ENCODE measurements around the gene ACP4.
"Not testable (repeated sequence)": the region's sequence is repeated elsewhere in the genome, so short reads cannot be mapped to it uniquely, and the experiment has no call there.

The ACP4 gene

DNA sequence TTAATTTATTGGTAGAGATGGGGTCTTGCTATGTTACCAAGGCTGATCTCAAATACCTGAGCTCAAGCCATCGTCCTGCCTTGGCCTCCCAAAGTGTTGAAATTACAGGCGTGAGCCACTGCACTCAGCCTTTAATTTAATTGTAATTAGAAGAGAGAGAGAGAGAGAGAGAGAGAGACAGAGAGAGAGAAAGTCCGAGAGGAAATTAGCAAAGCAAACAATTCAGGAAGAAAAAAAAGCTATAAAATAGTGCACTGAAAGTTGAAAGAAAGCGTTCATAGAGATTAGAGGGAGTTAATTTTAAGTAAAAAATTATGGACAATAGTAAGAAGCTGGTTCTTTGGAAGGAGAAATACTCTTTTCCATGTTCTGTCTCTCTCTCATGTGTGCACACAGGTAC lies 13.0 kb upstream of the ACP4 start:
- no peak for DNase-seq

DNA sequence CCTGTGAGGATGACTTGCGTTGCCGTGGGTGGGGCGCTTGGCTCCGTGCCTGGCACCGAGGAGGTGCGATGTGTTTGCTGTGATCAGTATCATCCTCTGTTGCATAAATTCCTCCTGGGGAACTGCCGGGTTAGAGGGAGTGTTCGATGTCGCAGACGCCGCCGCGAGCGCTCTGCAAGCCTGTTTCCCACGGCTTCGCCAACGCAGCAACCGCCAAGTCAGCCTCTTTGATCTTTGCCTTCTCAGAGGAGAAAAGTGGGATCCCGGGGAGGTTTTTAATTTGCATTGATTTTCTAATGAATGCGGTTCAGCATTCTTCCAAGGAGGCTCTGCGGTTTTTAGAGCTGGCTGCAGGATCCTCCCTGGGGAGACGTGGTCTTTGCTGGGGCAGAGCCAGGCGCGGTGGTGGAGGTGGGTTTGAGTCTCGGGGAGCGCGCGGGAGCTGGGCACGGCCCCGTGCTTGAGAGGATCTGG lies 12.3 kb upstream of the ACP4 start:
- DNase-seq: no peak

DNA sequence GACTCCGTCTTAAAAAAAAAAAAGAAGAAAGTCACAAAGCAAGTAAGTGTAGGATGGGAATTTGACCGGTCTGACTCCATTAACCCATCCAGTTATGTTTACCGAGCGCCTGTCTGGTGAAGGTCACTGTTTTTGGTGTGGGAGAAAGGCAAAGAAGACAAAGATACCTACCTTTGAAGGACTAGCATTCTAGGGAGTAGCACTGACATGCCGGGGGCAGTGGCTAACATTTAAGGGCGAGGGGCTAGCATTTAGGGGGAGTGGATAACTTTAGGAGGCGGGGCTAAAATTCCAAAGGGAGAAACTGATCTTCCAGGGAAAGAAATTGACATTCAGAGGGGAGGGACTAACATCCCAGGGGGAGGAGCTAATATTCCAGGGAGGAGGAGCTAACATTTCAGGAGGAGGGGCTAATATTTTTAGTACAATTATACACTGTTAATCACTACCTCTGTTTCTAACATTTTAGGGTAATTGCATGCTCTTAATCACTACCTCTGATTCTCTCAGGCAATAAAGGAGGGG lies 11.2 kb upstream of the ACP4 start:
- no peak for DNase-seq

DNA sequence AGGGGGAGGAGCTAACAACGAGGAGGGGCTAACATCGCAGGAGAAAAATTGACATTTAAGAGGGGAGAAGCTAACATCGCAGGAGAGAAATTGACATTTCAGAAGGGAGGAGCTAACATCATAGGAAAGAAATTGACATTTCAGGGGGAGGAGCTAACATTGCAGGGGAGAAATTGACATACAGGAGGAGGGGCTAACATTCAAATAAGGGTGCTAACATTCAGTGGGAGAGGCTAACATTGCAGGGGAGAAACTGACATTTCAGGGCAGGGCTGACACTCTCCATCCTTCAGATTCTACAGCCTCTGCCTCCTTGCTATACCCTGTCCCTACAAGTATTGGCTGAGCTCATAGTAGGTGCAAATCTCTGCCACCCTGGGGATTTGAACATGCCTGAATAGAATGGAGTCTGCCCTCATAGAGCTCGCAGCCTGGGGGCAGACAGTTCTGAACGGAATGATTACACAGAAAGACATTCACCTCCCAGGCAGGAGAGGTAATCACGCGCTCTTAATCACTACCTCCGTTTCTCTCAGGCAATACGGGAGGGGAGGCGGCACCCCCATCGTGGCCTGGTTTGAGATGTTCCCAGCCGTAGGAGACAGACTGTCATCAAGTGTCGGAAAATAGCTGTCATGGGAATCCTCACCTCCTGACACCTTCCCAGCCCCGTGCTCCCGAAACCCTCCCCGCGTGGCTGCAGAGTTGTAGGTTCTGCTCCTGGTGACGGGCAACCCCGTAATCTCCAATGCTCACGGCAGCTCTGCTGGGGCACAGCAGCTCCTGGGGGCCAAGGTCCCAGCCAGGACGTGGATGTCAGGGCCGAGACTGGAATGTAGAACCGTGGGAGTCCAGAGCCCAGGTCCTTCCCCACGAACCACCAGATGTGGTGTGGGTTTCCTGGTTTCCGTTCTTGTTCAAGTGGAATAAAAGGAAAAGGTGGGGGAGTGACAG lies 10.4 kb upstream of the ACP4 start:
- DNase-seq: no peak

DNA sequence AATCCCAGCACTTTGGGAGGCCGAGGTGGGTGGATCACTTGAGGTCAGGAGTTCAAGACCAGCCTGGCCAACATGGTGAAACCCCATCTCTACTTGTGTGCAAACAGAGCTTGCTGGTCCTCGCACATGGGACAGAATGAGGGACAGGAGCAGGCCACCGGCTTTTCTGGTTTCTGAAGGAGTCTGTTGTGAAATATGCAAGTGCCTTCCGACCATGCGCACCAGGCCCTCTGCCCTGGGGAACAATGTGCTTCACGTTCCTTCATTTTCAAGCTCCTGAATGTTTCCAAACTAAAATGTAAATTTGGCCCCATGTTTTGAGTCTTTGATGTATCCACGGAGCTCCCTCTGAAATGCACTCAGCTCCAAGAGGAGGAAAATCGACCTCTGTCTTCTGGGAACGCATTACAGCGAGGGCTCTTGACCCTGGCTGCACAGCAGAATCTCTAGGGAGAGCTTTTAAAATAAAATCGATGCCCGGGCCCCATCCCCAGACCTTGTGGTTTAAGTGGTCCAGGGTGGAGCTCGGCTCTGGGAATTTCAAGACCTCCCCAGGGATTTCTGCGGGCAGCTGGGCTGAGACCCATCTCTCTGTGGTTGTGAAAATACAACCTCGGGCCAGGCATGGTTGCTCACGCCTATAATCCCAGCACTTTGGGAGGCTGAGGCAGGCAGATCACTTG lies 9.3 kb upstream of the ACP4 start:
- no peak for DNase-seq

DNA sequence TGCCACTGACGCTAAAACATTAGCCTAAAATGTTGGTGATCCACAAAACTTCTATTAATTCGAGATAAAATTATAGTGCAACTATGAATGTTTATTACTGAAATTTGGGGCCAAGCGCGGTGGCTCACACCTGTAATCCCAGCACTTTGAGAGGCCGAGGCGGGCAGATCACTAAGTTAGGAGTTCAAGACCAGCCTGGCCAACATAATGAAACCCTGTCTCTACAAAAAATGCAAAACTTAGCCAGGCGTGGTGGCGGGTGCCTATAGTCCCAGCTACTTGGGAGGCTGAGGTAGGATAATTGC lies 6.4 kb upstream of the ACP4 start:
- not testable (repeated sequence) for DNase-seq

DNA sequence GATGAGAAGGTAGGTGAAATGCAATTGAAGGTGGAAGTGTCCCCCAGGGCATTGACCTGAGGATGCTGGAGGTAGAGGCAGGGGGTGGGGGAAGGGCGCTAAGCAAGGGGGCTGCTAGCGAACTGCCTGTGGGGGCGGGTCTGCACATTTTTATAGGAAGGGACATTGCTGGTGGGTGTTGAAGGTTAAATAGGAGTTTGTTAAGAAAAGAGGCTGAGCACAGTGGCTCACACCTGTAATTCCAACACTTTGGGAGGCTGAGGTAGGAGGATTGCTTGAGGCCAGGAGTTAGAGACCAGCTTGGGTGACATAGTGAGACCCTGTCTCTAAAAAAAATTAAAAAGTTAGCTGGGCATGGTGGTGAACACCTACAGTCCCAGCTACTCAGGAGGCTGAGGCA lies 5.5 kb upstream of the ACP4 start:
- DNase-seq: no peak

DNA sequence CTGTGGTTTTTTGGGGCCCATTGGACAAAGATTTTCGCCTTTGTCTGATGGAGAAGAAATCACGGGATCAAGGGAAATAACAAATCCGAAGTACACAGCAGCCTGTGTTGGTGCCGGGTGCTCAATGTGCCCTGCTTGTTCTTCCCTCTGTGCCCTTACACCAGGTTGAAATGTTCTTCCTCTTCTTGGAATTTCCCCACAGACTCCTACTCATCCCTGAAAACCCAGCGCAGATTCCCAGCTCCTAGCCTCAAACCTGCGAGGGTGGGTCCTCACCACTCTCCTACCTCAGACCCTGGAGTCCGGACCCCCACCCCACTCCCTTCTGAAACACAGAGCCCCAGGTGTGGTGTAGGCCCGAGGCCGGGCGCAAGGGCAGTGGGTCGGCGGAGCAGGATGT lies 4.9 kb upstream of the ACP4 start:
- DNase-seq: no peak

DNA sequence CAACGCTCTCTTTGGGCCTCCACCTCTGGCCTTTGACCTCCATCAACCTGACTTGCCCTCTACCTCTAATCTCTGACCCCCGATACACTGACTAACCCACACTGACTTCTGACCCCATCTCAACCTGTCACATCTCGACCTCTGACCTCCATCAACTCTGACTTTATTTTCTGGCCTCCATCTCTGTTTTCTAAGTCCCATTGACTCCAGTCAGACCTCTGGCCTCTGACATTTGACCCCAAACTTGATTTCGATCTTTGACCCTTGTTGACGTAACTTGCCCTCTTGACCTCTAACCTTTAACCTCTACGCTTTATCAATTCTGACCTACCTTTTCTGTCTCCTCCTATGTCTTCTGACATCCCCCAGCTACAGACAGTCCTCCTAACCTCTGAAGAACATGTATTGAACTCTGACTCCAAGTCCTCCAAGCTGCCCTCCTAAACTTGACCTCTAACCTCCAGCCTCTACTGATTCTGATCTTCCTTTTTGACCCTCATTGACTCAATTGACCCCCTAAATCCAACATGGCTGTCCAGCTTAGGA lies 780 bp downstream of the ACP4 start:
- DNase-seq: no peak

DNA sequence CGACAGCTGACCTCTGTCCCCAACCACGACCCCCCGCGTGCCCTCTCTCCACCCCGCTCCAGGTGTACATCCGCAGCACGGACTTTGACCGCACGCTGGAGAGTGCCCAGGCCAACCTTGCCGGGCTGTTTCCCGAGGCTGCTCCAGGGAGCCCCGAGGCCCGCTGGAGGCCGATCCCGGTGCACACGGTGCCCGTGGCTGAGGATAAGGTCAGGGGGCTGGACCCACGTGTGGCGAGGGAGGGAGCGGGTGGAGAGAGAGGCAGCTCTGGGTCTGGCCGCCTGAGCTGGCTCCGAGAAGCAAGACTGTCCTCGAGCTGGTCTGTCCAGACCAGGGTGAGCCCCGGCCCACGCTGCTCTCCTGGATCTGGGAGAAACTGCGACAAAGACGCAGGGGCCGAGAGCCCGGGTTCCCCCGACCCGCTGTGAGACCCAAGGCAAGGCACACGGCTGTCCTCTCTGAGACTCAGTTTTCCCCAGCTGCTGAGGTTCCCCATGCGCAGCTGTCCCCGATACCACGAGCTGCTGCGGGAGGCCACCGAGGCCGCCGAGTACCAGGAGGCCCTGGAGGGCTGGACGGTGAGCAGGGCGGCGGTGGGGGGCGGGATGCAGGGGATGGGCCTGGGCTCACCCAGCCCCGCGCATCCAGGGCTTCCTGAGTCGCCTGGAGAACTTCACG lies 1.5 kb downstream of the ACP4 start:
- DNase-seq: no peak

DNA sequence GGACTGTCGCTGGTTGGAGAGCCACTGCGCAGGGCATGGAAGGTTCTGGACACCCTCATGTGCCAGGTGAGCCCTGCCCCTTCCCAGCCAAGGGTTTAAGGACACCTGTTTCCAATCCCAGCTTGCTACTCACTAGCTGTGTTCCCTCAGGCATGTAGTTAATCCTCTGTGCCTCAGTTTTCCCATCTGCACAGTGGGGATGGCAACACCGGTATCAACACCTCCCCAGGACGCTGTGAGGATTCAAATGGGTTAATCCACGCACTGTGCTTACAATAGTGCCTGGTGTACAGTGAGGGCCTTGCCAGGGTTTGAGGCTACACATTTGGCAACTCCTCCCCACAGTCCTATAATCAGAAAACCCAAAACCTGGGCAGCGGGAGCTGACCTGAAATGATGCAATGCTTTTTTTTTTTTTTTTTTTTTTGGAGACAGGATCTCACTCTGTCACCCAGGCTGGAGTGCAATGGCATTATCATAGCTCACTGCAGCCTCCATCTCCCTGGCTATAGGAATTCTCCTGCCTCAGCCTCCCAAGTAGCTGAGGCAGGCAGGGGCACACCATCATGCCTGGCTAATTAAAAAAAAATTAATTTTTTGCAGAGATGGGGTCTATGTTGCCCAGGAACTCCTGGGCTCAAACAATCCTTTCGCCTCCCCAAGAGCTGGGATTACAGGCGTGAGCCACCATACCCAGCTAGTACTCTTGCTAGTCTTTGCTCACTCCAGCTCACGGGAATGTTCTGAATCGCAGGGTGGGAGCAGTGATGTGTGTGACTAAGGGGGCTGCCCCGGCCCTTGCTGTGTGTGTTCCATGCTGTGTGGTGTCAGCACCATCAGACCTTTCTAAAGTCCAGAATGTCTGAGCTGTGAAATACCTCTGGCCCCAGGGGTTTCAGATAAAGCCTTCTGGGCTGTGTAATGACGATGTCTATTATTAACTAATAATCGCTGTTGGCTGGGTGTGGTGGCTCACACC lies 2.3 kb downstream of the ACP4 start:
- no peak for DNase-seq

DNA sequence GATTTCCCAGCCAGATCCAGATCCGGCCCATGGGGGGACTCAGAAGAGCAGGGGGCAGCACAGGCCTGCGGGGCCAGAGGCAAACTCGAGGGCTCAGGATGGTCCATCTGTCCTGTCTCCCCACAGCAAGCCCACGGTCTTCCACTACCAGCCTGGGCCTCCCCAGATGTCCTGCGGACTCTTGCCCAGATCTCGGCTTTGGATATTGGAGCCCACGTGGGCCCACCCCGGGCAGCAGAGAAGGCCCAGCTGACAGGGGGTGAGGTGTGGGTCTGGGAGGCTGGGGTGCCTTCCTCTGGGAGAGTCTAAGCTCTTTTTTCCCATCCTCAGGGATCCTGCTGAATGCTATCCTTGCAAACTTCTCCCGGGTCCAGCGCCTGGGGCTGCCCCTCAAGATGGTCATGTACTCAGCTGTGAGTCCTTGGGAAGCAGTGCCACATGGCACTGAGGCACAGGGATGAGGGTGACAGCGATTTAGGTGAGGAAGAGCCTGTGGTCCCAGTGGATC lies 3.4 kb downstream of the ACP4 start:
- no peak for DNase-seq

DNA sequence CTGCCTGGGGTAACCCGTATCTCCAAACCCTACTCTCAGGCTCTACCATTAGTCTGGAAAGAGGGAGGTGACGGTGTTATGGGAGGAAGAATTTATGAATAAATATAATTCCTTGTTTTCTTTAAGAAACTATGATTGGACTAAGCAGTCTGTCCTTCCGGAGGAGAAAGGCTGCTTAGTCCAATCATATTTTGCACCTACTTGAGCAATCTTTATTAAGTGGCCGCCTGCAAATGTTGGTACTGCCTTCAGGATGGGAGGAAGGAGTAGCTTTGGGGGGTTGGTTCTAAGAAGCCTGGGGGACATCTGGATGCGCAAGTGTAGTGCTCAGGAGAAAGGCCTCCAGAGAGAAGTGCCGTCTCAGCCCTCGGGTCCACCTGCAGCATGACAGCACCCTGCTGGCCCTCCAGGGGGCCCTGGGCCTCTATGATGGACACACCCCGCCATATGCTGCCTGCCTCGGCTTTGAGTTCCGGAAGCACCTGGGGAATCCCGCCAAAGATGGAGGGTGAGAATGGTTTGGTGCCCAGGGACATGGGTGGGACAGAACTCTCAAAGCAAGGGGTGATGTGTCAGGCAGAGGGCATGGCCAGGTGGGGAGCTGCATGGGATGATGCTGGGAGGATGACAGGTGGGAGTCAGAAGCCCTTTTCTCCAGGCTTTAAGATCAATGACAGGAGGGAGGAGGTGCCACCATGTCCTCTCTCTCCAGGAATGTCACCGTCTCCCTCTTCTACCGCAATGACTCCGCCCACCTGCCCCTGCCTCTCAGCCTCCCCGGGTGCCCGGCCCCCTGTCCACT lies 4.1 kb downstream of the ACP4 start:
- DNase-seq: peak in 1 of 2 experiments; percentile 29

DNA sequence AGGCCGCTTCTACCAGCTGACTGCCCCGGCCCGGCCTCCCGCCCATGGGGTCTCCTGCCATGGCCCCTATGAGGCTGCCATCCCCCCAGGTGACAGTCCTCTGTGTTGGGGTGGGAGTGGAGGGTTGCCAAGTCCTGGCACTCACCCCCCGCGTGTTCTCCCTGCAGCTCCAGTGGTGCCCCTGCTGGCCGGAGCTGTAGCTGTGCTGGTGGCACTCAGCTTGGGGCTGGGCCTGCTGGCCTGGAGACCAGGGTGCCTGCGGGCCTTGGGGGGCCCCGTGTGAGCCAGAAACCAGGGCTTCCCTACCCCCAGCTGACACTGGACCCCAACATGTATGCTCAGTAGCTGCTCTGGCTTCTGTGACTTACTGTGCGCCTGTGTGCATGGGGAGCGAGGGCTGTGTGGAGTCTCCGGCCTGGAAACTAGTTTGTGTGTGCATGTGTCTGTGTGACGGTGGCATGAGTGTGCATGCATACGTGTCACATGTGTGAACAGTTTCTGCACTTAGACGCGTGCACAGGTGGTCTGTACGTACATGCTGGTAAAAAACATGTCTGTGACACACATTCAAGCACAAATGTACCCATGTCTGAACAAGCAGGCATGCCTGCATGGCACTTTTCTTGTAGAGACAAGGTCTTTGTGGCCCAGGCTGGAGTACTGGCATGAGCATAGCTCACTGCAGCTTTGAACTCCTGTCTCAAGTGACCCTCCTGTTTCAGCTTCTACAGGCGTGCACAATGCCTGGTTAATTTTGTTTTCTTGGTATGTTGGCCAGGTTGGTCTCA lies 4.9 kb downstream of the ACP4 start:
- peak in 1 of 2 experiments; percentile 26 for DNase-seq

DNA sequence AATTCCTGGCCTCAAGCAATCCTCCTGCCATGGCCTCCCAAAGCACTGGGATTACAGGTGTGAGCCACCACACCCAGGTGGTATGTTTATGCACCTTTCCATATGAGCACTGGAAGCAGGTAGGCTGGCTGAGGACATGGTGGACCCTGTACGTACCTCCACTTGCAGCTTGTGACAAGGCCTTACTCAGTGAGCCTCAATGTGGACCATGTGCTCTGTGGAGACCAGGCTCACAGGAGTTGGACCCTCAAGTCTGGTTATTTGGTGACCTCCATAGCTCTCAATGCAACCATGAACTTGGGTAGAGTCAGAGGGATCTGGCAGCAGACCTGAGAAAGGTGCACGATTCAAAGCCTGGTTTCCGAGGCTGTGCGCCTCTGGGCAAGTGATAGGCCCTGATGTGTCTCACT lies 5.5 kb downstream of the ACP4 start:
- no peak for DNase-seq

DNA sequence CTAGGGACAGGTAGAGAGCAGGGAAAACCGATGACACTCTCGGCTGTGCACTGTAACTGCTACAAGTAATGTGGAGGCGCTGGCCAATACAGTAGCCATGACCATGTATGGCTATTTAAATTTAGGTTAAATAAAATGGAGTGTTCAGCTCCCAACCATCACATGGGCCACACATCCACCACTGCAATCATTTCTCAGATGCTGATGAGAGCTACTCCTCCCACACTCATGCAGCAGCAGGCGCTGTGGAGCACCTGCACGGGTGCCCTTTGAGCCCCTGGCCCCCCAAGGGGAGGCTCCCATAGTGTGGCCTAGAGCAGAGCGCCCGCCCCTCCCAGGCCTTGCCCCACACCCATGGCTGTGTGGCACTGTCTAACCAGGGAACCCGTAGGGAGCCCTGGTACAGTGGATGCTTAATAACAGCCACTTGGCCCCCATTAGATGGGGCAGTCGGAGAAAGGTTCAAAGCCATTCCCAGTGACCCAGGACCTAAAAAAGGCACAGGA lies 6.0 kb downstream of the ACP4 start:
- peak in 1 of 2 experiments; percentile 18 for DNase-seq

DNA sequence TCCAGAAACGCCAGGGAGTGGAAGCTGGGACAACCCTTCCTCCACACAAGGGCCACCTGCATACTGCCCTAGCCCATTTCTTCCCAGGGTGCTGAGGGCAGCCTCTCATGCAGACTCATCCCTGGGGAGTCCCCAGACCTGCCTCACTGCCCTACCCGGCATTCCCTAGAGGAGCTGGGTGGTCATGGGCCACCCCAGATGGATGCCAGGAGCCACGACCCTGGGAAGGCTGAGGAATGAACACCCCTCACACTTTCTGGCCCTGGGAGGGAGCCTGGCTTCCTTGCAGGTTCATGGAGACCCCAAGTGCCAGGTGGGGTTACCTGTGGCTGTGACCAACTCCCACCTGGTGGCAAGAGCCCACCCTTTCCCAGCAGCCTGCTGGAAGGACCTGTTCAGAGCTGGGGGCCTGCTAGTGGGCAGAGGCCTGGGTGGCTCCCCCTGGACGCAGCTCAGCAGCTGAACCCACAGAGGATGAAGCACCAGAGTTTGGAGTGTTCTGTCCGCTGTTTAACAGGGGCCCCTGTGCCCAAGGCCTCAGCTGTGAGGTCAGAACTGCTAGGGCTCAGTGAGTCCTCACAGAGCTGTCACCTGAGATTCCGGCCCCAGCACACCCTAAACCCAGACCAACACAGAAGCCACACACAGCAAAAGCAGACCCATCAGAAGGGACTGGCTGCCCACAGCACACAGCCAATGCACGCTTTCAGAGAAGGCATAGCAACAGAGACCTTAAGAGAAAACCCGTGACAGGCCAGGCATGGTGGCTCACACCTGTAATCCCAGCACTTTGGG lies 6.6 kb downstream of the ACP4 start:
- no peak for DNase-seq

DNA sequence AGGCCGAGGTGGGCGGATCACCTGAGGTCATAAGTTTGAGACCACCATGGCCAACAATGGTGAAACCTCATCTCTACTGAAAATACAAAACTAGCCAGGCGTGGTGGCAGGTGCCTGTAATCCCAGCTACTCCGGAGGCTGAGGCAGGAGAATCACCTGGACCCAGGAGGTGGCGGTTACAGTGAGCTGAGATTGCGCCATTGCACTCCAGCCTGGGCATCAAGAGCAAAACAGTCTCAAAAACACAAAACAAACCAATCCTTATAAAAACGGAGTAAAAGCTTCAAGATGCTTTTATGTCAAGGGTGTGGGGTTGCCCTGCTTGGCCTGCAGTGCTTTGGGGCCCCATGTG lies 7.2 kb downstream of the ACP4 start:
- DNase-seq: no peak
